Measurements from ENCODE around the gene RIPK4.

GRCh38 chr21:41760411-41760810 is 6.4 kb downstream of the RIPK4 start:
- TF ChIP-seq CTCF (IDR thresholded peaks at IDR 0.05; ENCODE audit: low read depth, low read length, missing input control), result no peak
- no peak for TF ChIP-seq ZBTB33 (IDR thresholded peaks at IDR 0.05)
